Vagina (tissue), 2 donors: Measurements from ENCODE around the gene UTP20. TPM values are rescaled to one million over a fixed set of nuclear protein-coding genes. Genes with fewer than 3 reads are reported as not detected.

Experiments
- DNase-seq, 2 donors: peaks; one replicate each; pipeline ENCODE4 v3.0.0-alpha.2; 2017; ENCODE audit errors: extremely low spot score in 2 of 2
- H3K27ac ChIP-seq: fragments of 200-600 bp; sonication (generic); one replicate; pipeline ENCODE4 v1.5.1; 2019
- H3K27me3 ChIP-seq: fragments of 200-600 bp; sonication (generic); one replicate; pipeline ENCODE4 v1.5.1; 2019
- H3K36me3 ChIP-seq, 2 donors: fragments of 200-600 bp; sonication (generic); one replicate each; pipeline ENCODE4 v1.5.1; 2017 to 2019
- H3K4me1 ChIP-seq: fragments of 200-600 bp; sonication (generic); one replicate; pipeline ENCODE4 v1.5.1; 2019
- H3K4me3 ChIP-seq, 2 donors: fragments of 200-600 bp; sonication (generic); 1 replicate in 1 of 2; 2 replicates in 1 of 2; pipeline ENCODE4 v1.5.1; 2016 to 2019
- H3K9me3 ChIP-seq: fragments of 200-600 bp; sonication (generic); one replicate; pipeline ENCODE4 v1.5.1; 2019
- POLR2A ChIP-seq, 2 donors: fragments of 450-650 bp; IDR thresholded peaks; one replicate each; pipeline ENCODE4 v1.6.1; 2017; ENCODE audit warnings: antibody characterized with exemption in 2 of 2, mild to moderate bottlenecking in 2 of 2, moderate library complexity in 2 of 2
- POLR2AphosphoS5 ChIP-seq, 2 donors: sonication (generic); formaldehyde crosslinking; IDR thresholded peaks; one replicate each; pipeline ENCODE4 v1.9.0; 2017; ENCODE audit warnings: antibody characterized with exemption in 2 of 2, mild to moderate bottlenecking in 2 of 2, low read depth in 1 of 2; ENCODE audit not compliant: insufficient read depth in 1 of 2
- intact Hi-C: fragments of 100-400 bp; cut with DNase I; formaldehyde crosslinking; loops from one replicate; pipeline ENCODE4 v1.15.1; 2023
- total RNA-seq: library from RNA; depleted of rRNA; stranded (reverse); fragments of >200 nt; gene quantifications from one replicate; pipeline ENCODE4 v1.2.3, GENCODE V29; 2016
- TF ChIP-seq, protein P1 (sequence below), 3 experiments: fragments of 450-650 bp in 2 of 3; fragments of 200-600 bp in 1 of 3; sonication (generic) in 1 of 3; IDR thresholded peaks; one replicate each; pipeline ENCODE4 v1.5.1; 2017 to 2019; ENCODE audit warnings: antibody characterized with exemption in 3 of 3, mild to moderate bottlenecking in 2 of 3, moderate library complexity in 2 of 3

Gene UTP20
- total RNA-seq, 1 donor from 2014 or later = 11.5 TPM

GRCh38 chr12:101267111-101267510 is 12.8 kb upstream of the UTP20 start:
- no peak for DNase-seq
- intact Hi-C loops = no loop called here
- no peaks in the 10 kb centered on the region for H3K9me3 ChIP-seq
- TF ChIP-seq, protein P1, sequence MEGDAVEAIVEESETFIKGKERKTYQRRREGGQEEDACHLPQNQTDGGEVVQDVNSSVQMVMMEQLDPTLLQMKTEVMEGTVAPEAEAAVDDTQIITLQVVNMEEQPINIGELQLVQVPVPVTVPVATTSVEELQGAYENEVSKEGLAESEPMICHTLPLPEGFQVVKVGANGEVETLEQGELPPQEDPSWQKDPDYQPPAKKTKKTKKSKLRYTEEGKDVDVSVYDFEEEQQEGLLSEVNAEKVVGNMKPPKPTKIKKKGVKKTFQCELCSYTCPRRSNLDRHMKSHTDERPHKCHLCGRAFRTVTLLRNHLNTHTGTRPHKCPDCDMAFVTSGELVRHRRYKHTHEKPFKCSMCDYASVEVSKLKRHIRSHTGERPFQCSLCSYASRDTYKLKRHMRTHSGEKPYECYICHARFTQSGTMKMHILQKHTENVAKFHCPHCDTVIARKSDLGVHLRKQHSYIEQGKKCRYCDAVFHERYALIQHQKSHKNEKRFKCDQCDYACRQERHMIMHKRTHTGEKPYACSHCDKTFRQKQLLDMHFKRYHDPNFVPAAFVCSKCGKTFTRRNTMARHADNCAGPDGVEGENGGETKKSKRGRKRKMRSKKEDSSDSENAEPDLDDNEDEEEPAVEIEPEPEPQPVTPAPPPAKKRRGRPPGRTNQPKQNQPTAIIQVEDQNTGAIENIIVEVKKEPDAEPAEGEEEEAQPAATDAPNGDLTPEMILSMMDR (IDR thresholded peaks at IDR 0.05) = no peak
- TF ChIP-seq POLR2A (IDR thresholded peaks at IDR 0.05) (no peak), POLR2AphosphoS5 (IDR thresholded peaks at IDR 0.05; ENCODE audit: insufficient read depth in 1 of 2, low read depth in 1 of 2) (no peak)
- H3K27ac ChIP-seq = no peak overlapping the region
- no peaks in the 10 kb centered on the region for H3K36me3 ChIP-seq
- no peaks in the 10 kb centered on the region for H3K27me3 ChIP-seq
- no peak overlapping the region for H3K4me3 ChIP-seq
- H3K4me1 ChIP-seq = no peaks in the 10 kb centered on the region

DNA sequence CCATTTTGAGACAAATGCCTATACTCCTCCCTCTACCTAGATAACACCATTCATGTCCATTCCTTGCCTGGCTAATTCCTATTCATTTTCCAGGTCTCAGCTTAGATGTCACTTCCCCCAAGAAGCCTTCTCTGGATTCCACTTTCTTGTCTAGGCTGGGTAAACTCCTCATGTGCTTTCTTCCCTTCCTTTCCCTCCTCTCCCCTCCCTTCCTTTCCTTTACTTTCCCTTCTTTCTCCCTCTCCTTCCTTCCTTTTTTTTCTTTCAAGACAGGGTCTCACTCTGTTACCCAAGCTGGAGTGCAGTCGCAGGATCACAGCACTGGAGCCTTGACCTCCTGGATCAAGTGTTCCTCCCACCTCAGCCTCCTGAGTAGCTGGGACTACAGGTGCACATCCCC is 3.5 kb upstream of the UTP20 start:
- no peak for DNase-seq
- intact Hi-C loops = no loop called here
- H3K36me3 ChIP-seq = no peaks in the 10 kb centered on the region
- H3K9me3 ChIP-seq = no peaks in the 10 kb centered on the region
- no peaks in the 10 kb centered on the region for H3K27me3 ChIP-seq
- H3K27ac ChIP-seq = no peak overlapping the region
- no peak overlapping the region for H3K4me3 ChIP-seq
- TF ChIP-seq, protein P1 (IDR thresholded peaks at IDR 0.05) = no peak
- TF ChIP-seq POLR2A (IDR thresholded peaks at IDR 0.05) (no peak), POLR2AphosphoS5 (IDR thresholded peaks at IDR 0.05; ENCODE audit: insufficient read depth in 1 of 2, low read depth in 1 of 2) (no peak)
- peaks cover 12% of the 10 kb centered on the region for H3K4me1 ChIP-seq

- no peaks in the 10 kb centered on the region for H3K9me3 ChIP-seq
- no peak overlapping the region for H3K27ac ChIP-seq
- peaks cover 12% of the 10 kb centered on the region for H3K4me1 ChIP-seq
- intact Hi-C loops = no loop called here
- TF ChIP-seq POLR2A (IDR thresholded peaks at IDR 0.05) = no peak
- no peak for TF ChIP-seq POLR2AphosphoS5 (IDR thresholded peaks at IDR 0.05; ENCODE audit: insufficient read depth in 1 of 2, low read depth in 1 of 2)
- TF ChIP-seq, protein P1 (IDR thresholded peaks at IDR 0.05) = no peak
- no peaks in the 10 kb centered on the region for H3K36me3 ChIP-seq
- no peaks in the 10 kb centered on the region for H3K27me3 ChIP-seq
- no peak for DNase-seq
- H3K4me3 ChIP-seq = no peak overlapping the region
These were observed 2.5 kb upstream of the UTP20 start for GRCh38 chr12:101277443-101277842.

GRCh38 chr12:101287357-101287756 is 7.5 kb downstream of the UTP20 start:
- TF ChIP-seq POLR2AphosphoS5 (IDR thresholded peaks at IDR 0.05; ENCODE audit: insufficient read depth in 1 of 2, low read depth in 1 of 2) = no peak
- TF ChIP-seq, protein P1 (IDR thresholded peaks at IDR 0.05) = no peak
- H3K27me3 ChIP-seq = no peaks in the 10 kb centered on the region
- peaks cover 0 to 56% of the 10 kb centered on the region in 2 donors for H3K36me3 ChIP-seq
- no peak overlapping the region for H3K4me3 ChIP-seq
- H3K4me1 ChIP-seq = no peaks in the 10 kb centered on the region
- DNase-seq = no peak
- H3K9me3 ChIP-seq = no peaks in the 10 kb centered on the region
- H3K27ac ChIP-seq = no peak overlapping the region
- intact Hi-C loops = no loop called here

DNA sequence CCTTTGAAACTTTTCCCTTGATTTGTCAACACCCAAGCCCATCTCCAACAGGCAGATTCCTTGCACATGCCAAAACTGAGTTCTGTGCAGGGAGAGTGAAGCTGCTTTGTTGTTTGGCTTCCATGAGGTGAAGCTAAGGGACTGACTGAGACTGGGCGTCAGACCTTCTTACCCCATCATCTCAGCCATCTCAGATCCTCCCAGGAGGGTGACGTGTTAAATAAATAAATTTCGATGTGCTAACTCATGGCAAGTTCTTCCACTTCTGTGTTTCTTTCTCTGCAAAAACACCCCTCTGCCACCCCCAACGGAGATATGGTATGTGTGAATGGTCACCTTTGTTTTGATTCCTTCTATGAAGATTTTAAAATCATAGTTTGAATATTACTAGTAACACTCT is 17.8 kb downstream of the UTP20 start:
- intact Hi-C loops = no loop called here
- H3K4me3 ChIP-seq = no peak overlapping the region
- no peaks in the 10 kb centered on the region for H3K9me3 ChIP-seq
- H3K36me3 ChIP-seq = peaks cover 0 to 57% of the 10 kb centered on the region in 2 donors
- no peaks in the 10 kb centered on the region for H3K4me1 ChIP-seq
- no peaks in the 10 kb centered on the region for H3K27me3 ChIP-seq
- H3K27ac ChIP-seq = no peak overlapping the region
- no peak for TF ChIP-seq POLR2AphosphoS5 (IDR thresholded peaks at IDR 0.05; ENCODE audit: insufficient read depth in 1 of 2, low read depth in 1 of 2)
- TF ChIP-seq, protein P1 (IDR thresholded peaks at IDR 0.05) = no peak
- no peak for TF ChIP-seq POLR2A (IDR thresholded peaks at IDR 0.05)
- no peak for DNase-seq
